ENCODE results near the gene CGB3.
"Not testable (repeated sequence)": the region's sequence is repeated elsewhere in the genome, so short reads cannot be mapped to it uniquely, and the experiment has no call there.

Gene CGB3

GRCh38 chr19:49058562-49058961 is 34.4 kb upstream of the CGB3 start:
- TF ChIP-seq, protein P1, sequence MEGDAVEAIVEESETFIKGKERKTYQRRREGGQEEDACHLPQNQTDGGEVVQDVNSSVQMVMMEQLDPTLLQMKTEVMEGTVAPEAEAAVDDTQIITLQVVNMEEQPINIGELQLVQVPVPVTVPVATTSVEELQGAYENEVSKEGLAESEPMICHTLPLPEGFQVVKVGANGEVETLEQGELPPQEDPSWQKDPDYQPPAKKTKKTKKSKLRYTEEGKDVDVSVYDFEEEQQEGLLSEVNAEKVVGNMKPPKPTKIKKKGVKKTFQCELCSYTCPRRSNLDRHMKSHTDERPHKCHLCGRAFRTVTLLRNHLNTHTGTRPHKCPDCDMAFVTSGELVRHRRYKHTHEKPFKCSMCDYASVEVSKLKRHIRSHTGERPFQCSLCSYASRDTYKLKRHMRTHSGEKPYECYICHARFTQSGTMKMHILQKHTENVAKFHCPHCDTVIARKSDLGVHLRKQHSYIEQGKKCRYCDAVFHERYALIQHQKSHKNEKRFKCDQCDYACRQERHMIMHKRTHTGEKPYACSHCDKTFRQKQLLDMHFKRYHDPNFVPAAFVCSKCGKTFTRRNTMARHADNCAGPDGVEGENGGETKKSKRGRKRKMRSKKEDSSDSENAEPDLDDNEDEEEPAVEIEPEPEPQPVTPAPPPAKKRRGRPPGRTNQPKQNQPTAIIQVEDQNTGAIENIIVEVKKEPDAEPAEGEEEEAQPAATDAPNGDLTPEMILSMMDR (IDR thresholded peaks at IDR 0.05) = no peak
- Mint-ChIP-seq H3K4me1 (peaks cover 43% of the 10 kb centered on the region), H3K36me3 (ENCODE audit: low read depth) (no peaks in the 10 kb centered on the region), H3K27me3 (ENCODE audit: low read depth, poor library complexity) (peaks cover 51% of the 10 kb centered on the region), H3K9me3 (no peaks in the 10 kb centered on the region), H3K4me3 (peak overlapping the region; percentile 72), H3K27ac (no peak overlapping the region)
- DNase-seq = no peak

- no peaks in the 10 kb centered on the region for H3K9me3 Mint-ChIP-seq
- peaks cover 47% of the 10 kb centered on the region for H3K27me3 Mint-ChIP-seq (ENCODE audit: low read depth, poor library complexity)
- H3K4me3 Mint-ChIP-seq = peak within 1 kb of the TSS; percentile 72
- TF ChIP-seq, protein P1 (IDR thresholded peaks at IDR 0.05) = no peak
- H3K36me3 Mint-ChIP-seq (ENCODE audit: low read depth) = no peaks in the 10 kb centered on the region
- peak; percentile 89 for DNase-seq
- H3K4me1 Mint-ChIP-seq = peaks cover 38% of the 10 kb centered on the region
- no peak within 1 kb of the TSS for H3K27ac Mint-ChIP-seq
Observed at GRCh38 chr19:49057636-49058234, 33.6 kb upstream of the CGB3 start, which contains the start of gene CGB7. CGB7 (minus strand) TSS chr19:49057749; CDS start chr19:49055375, 2,374 bp downstream.

DNA sequence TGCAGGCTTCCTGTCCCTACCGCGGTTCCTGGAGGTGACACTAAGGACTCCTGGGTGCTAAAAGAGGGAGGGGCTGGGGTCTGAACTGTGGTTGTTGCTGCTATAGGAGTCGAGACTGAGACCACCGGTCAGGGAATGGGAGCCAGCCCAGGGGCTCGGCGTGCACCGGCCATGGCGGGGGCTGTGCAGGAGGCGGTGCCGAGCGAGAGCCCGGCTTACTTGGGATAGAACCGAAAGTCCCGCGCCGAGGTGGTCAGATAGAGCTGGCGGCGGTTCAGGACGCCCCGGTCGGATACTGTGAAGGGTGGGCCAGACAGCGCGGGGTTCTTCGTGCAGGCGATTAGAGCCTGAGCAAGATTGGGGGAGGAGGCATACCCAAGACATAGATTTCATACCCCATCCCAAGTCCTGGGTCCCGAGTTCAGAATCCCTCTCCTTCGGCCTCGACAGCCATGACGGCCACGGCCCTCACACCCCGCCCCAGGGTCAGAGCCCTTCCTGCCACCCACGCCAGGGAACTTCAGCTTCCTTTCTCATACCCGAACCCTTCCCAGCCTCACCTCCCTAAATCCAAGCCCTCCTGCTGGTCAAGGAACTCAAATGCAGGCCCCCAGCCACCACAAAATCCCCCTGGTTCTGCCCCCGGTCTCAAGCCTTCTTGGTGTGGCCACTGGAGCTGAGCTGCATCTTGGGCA is 32.9 kb upstream of the CGB3 start:
- Mint-ChIP-seq H3K27me3 (ENCODE audit: low read depth, poor library complexity) (peaks cover 47% of the 10 kb centered on the region), H3K4me1 (peaks cover 38% of the 10 kb centered on the region), H3K4me3 (peak overlapping the region; percentile 72)
- H3K36me3 Mint-ChIP-seq (ENCODE audit: low read depth); H3K27ac Mint-ChIP-seq; H3K9me3 Mint-ChIP-seq; DNase-seq: not testable (repeated sequence)

- peak; percentile 83 for DNase-seq
- Mint-ChIP-seq H3K36me3 (ENCODE audit: low read depth) (no peaks in the 10 kb centered on the region), H3K4me1 (peaks cover 38% of the 10 kb centered on the region), H3K27ac (no peak overlapping the region), H3K4me3 (peak overlapping the region; percentile 72), H3K27me3 (ENCODE audit: low read depth, poor library complexity) (peaks cover 49% of the 10 kb centered on the region), H3K9me3 (no peaks in the 10 kb centered on the region)
- TF ChIP-seq, protein P1 (IDR thresholded peaks at IDR 0.05) = peak; percentile 17
Observed at GRCh38 chr19:49056101-49056901, 32.2 kb upstream of the CGB3 start.

DNA sequence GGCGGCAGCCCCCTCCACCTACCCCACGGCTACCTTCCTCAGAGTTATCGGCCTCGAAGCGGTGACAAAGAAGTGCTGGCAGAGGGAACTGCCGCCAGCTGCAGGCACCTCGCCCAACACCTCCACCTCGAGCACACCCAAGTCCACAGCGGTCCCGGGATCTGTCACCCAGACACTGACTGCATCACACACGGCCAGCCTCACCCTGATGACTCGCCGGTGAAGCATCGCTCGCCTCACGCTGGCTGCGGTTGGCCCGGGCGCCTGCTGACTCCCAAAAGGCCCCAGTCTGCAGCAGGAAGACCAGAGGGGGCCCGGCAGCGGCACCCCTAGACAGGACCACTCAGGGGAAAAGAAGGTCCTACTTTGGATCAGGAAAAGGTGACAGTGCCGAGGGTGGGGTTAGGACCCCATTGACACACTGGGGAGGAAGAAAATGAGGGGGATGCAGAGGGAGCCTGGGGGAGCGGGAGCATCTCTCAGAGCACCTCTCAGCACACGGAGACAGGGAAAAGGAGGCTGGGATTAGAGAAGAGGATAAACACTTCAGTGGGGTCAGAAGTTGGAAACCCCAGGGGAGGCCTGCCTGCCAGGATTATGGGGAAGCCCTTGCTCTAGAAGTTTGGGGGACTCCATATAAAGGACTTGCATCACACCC is 26.4 kb upstream of the CGB3 start:
- not testable (repeated sequence) for H3K27ac Mint-ChIP-seq; DNase-seq; H3K9me3 Mint-ChIP-seq; H3K4me1 Mint-ChIP-seq; H3K4me3 Mint-ChIP-seq; H3K36me3 Mint-ChIP-seq (ENCODE audit: low read depth)
- H3K27me3 Mint-ChIP-seq (ENCODE audit: low read depth, poor library complexity) = peaks cover 17% of the 10 kb centered on the region

DNA sequence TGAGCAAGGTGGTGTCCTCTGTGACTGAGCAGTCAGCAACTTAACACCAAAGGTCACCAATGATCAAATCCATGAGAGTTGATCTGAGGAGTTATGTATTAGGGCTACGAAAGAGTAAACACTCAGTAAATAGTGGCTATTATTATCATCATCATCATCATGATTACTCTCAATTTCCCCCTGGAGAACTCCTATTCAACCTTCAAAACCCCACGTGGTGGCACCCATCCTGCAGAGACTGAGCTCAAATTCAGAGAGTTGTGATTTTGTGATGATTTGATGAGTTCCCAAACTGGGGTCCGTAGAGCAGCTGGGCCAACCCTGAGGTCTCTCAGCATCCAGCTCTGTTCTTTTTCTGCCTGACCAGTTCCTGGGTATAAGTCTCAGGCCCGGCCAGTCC is 25.7 kb upstream of the CGB3 start:
- H3K36me3 Mint-ChIP-seq (ENCODE audit: low read depth); H3K4me3 Mint-ChIP-seq; H3K4me1 Mint-ChIP-seq; H3K9me3 Mint-ChIP-seq; DNase-seq: not testable (repeated sequence)
- Mint-ChIP-seq H3K27ac (peak overlapping the region; percentile 55), H3K27me3 (ENCODE audit: low read depth, poor library complexity) (peaks cover 18% of the 10 kb centered on the region)

- Mint-ChIP-seq H3K27me3 (ENCODE audit: low read depth, poor library complexity) (peaks cover 18% of the 10 kb centered on the region), H3K27ac (peak within 1 kb of the TSS; percentile 55)
- not testable (repeated sequence) for H3K4me3 Mint-ChIP-seq; H3K36me3 Mint-ChIP-seq (ENCODE audit: low read depth); H3K9me3 Mint-ChIP-seq; DNase-seq; H3K4me1 Mint-ChIP-seq
Observed at GRCh38 chr19:49049011-49049410, 24.9 kb upstream of the CGB3 start, which contains the start of gene CGB8. CGB8 (minus strand) TSS chr19:49049111; CDS start chr19:49048739, 372 bp downstream.

GRCh38 chr19:49043548-49043947 is 19.4 kb upstream of the CGB3 start, which contains the start of gene CGB5:
CGB5 (plus strand) TSS chr19:49043848; CDS start chr19:49044210, 362 bp downstream.
- H3K27ac Mint-ChIP-seq; H3K4me3 Mint-ChIP-seq; DNase-seq; H3K27me3 Mint-ChIP-seq (ENCODE audit: low read depth, poor library complexity); H3K4me1 Mint-ChIP-seq; H3K9me3 Mint-ChIP-seq; H3K36me3 Mint-ChIP-seq (ENCODE audit: low read depth): not testable (repeated sequence)

DNA sequence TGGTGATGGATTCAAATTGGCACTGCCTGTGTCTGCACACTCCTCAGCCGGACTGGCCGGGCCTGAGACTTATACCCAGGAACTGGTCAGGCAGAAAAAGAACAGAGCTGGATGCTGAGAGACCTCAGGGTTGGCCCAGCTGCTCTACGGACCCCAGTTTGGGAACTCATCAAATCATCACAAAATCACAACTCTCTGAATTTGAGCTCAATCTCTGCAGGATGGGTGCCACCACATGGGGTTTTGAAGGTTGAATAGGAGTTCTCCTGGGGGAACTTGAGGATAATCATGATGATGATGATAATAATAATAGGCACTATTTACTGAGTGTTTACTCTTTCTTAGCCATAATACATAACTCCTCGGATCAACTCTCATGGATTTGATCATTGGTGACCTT is 18.5 kb upstream of the CGB3 start:
- not testable (repeated sequence) for H3K9me3 Mint-ChIP-seq; DNase-seq; H3K36me3 Mint-ChIP-seq (ENCODE audit: low read depth); H3K27me3 Mint-ChIP-seq (ENCODE audit: low read depth, poor library complexity); H3K4me3 Mint-ChIP-seq; H3K27ac Mint-ChIP-seq; H3K4me1 Mint-ChIP-seq

Measured in nephron progenitor cell (in vitro differentiated cells).